Activated naive CD4-positive, alpha-beta T cell treated with anti-CD3 and anti-CD28 coated beads, Interleukin-2, amount 50 U/mL, for 16 hours (primary cell): ENCODE data around the gene CXXC4.

ENCODE experiments used
- DNase-seq: peaks from one replicate; pipeline ENCODE4 v3.0.0-alpha.2; 2020

CXXC4 gene

DNA sequence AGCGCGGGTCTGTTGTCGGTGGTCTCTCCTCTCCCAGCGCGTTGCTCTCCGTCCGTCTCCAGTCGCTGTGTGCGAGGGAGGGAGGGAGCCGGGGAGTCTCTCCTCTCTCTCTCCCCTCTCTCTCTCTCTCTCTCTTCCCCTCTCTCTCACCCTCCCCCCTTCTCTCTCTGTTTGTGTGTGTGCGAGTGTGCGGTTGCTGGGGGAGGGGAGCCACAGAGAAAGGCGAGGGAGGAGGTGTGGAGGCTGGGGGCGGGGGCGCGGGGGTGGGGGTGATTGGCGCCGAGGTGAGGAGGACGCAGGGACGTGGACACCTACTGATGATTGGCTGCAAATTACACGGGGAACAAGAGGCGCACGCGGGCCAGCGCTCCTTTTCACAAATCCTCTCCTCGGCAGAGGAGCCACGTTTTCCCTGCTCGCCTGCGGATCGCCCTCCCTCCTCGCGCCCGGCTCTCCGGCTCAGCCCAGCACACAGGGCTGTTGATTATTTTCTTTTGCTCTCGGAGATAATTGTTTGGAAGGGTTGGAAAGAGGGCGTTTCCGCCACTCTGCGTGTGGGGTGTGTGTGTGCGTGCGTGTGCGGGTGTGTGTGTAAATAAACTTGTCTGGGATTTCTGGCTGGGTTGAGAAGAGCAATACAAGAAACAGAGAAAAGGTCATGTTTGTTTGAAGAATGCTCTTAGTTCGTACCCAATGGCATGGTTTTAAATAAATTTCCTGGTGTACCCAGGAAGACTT is at the start of gene CXXC4:
Gene CXXC4, minus strand, starts transcription at position 73 of the 738 bp plus-strand sequence. CDS start 3,092 bp downstream, outside the sequence.
- no peak for DNase-seq

DNA sequence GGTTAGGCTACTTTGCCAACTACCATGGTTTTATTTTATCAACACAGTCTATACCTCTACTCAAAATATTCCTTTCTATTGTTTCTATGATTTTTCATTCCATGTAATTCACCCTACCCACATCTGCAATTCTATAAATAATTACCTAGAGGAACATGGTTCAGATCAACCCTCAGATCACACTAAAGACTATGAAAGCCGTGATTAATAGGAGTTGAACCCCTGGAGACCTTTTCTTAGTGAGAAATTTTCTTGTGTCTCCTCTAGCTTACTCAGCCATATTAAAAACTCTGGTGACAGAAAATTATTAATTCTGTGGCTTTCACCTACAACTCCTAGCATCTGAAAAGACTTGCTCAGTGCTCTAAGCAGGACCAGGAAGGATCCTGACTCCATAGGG is 38.5 kb upstream of the CXXC4 start:
- no peak for DNase-seq

DNA sequence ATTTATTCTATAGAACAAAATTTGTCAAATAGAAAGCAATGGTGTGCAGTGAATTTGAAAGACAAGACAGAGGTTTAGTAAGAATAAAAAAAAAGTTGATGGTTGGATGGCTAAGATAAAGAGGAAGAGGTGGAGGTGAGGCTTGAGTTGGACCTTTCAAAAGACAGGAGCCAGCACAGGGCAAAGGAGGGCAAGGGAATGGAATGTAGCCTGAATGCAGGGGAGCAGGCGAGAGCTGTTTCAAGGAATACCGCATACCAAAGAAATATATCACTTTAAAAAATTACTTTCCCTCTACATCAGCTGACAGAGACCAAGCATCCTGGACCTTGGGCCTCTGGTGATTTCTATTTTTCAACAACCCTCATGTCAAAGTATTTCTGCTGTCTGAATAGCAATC is 38.0 kb upstream of the CXXC4 start:
- no peak for DNase-seq

DNA sequence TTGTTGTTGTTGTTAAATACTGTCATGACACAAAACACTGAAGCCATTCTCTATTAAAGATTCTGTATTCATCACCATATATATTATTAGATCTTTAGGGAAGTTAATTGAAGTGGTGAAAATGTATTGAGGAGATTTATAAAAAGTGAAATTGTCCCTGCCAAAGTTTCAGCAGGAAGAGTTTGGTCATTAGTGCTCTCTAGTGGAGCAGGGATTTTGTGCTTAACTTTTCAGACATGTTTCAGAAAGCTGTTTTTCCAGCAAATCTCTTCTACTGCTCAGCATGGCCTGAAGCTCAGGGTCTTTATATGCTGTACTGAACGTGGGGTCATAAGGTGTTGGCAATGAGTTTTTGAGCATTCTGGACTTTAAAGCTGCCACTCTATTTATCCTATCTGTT is 36.7 kb upstream of the CXXC4 start:
- no peak for DNase-seq

DNA sequence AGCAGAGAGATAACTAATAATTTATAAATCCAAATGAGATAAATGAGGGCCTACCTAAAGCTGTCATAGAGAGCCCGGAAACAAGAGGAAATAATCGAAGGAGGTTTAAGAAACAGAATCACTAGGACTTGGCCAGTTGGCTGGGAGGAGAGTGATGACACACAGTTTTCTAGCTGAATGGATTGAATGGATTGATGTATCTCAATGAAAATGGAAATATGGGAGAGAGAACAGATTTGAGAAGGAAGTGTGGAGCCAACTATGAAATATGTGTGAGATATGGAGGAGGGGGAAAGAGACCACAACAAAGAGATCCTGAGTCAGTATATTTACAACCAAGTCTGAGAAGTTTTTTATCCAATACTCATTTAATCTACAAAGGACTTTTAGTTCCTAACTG is 35.7 kb upstream of the CXXC4 start:
- no peak for DNase-seq

DNA sequence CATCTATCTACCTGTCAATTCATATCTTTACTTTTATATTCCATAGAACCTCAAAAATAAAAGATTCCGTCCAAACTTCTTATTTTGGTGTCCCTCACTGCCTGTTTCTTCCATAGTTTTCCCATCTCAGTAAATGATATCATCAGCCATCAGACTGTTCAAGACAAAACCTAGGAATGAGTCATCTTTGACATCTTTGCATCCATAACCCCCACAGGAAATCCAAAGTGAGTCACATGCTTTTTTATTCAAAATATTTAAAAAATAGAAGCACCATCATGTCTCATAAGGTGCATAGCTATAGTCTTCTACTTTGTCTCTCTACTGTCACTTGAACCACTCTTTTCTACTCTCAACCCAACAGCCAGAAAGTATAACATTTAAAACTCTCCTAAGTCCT is 29.9 kb upstream of the CXXC4 start:
- no peak for DNase-seq

DNA sequence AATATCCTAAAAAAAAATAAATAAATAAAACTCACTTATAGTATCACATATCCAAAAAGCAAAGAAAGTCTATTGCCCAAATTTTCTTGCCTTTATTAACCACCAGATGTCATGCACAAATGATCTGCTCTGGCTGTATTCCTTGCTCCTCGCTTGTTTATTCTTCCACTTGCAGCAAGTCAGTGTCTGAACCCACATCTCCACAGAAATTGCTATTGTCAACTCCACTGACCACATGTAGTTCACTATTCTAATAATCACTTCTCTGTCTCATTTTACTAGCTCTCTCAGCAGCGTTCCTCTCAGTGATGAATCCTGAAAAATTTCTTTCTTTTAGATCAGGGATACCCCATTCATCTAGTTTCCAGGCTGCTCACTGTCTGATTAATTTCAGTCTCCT is 29.3 kb upstream of the CXXC4 start:
- DNase-seq: no peak

DNA sequence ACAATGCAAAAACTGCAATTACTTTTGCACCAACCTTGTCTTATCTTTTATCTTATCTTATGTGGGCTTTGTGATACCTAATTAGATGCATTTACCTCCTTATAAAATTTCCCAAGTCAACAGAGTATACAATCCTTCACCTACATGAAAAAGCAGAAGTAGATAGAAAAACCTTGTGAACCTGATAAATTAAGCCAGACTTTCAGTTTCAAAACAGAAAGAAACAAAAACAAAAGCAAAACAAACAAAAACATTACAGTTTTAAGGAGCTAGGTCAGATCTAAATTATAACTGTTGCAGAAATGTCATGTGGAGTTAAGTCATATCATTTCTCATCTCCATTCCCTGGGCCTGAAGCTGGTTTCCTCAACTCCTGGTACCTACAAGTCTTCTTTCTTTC is 24.9 kb upstream of the CXXC4 start:
- DNase-seq: no peak

DNA sequence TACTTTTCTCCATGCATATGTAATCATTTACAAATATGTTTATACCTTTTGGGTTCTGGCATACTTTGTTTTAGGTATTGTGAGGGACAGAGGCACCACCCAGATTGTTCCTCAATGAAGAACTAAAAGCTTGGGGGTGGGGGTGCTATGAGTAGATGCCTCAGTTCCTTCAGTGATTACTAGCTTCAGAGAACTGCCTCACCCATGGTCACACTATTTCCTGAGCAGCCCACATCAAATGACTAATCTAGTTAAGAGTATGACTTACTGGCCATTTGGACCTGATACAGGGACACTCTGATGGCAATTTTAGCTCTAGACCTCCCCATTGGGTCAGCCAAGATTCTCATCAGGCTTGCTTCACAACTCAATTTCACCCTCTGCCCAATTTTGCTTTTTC is 22.2 kb upstream of the CXXC4 start:
- DNase-seq: no peak

DNA sequence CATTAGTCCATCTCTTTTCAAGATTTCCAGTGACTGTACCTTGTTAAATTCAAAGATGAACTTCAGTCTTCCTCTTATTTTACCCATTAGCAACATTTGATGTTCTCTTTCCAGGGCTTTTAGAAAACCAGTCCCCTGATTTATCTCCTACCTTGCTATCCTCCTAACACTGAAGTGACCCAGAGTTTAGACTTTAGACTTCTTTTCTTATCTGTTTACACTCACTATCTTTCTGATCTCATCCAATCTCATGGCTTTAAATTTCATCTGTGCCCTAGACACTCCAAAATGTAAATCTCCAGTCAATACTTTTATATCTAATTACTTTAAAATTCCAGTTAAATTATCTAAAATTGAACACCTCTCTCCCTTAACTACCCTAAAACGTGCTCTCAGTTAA is 13.5 kb upstream of the CXXC4 start:
- no peak for DNase-seq

DNA sequence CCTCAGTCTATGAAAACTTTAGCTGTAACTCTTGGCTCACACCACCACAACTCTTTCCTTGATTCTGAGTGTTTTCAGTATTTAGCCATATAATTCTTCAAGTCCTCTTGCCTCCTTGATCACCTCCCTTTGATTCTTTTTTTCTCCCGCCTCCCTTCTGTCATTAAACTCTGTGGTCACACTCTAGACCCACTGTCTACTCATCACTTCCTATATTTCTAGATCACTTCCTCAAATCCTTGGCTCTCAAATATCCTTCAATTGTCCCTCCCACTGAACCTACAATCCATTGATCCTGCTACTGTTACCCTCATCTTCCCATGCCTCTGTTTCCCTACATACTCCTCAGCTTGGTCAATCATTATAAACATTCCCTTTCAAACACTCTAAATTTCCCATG is 12.4 kb upstream of the CXXC4 start:
- DNase-seq: no peak

DNA sequence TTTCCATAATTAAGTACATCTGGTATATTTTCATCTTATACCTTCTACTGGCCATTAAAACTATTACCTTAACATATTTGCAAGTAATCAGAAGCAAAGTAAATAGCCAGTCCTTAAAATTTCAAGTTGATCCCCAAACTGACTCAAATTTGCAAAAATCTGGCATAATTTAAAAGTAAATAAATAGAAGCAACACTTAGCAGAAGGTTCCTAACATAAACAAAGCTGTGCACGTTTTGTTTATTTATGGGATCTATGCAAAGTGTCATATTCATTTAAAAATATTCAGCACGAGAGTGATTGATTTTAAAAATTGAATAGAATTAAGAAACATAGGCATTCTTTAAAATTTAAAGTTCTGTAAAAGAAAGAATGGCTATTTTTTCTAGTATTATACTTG is 9.8 kb upstream of the CXXC4 start:
- no peak for DNase-seq

DNA sequence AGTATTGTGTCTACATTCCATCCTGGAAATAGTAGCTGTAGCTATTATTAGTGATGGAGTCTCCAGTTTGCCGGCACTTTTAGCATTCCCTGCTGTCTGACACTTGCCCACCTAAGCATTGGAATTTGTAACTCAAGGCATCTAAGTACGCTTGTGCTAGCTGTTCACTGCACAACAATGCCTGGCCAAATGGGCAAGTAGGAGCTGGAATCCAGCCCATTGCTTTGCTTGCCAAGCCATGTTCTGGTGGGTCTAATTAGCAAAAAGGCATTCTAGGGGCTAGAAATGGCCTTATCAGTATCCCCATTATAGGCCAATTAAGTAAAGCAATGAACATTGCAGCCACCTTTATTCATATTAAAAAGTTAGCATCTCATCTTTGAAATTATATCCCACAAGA is 7.8 kb upstream of the CXXC4 start:
- DNase-seq: no peak

DNA sequence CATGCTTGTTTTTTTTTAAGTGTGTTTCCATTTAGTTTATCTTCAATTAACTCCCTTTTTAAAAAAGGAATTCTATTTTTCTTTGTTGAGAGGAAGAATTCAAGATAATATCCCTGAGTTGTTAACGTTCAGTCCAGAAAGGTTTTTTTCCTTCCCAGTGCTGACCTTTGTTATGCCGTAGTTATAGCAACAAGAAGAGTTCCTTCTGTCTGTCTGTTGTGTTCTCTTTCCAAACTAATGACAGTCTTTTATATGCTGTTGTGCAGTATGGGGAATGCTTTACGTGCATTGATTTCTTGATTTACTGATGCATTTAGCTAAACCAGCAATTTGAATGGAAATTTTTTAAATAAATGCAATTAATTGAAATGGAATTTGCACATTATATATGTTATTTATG is 6.6 kb upstream of the CXXC4 start:
- DNase-seq: no peak

DNA sequence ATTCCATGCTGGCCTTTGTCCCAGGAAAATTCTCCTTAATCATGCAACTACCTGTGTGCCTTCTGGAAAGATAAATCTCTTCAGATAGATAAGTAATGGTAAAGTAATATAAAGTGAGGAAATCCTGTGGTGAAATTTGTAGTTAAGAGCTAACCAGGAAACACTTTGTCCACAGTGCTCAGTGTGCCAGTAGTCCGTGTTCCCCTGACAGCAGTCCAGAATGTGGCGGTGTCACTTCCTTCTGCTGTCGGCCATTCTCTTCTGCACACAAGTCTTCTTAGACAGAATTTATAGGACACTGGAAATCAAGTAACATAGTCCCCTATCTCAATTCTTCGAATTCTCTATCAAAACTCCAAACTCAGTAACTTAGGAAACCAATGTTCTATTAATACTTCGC is 5.7 kb upstream of the CXXC4 start:
- no peak for DNase-seq

DNA sequence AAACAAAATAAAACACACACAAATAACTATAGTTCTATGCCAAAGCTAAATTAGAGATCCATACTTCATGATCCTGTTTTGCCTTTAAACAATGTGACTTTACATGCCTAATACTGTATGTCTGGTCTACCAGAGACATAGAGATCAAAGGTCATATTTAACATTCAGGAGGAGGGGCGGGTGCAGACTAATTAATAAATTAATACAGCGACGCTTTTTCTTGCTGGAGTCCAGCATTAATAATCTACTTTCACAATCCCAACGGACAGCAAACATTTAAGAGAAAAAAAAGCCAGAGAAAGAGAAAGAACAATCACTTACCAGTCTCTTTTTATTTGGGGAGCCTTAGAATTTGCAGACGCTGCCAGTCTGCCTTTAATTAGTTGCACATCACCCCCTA is 509 bp downstream of the CXXC4 start:
- no peak for DNase-seq

DNA sequence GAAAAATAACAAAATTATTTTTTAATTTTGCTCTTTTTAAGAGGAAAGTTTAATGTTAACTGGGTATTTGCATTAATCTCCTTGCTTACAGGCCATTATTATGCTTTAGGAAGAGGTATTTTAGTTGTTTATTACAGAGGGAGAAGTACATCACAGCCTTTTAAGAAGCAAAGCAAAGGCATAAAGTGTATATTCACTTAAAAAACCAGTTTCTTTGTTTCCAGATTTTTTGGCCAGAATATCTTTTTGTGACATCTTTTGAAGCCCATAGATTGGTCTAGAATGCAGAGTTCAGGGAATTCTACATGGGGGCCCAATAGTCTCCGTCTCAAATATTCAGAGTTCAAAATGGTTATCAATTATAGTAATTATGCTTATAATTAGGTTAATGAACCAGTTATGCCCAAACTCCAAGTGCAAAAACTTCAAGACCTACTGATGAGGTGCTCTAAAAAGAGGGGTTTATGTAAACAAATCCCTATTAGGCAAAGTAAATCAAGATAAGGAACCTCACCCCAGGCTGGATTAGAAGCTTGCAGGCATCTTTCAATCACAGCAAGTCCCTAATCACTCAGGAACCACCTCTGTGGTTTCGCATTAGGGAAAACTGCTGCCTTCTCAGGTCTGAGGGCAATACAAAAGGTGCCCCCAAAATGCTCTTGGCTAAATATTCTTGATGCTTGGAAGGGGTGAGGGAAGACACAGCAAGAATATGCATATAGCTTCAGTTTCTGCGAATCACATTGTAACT is 1.4 kb downstream of the CXXC4 start:
- DNase-seq: no peak

DNA sequence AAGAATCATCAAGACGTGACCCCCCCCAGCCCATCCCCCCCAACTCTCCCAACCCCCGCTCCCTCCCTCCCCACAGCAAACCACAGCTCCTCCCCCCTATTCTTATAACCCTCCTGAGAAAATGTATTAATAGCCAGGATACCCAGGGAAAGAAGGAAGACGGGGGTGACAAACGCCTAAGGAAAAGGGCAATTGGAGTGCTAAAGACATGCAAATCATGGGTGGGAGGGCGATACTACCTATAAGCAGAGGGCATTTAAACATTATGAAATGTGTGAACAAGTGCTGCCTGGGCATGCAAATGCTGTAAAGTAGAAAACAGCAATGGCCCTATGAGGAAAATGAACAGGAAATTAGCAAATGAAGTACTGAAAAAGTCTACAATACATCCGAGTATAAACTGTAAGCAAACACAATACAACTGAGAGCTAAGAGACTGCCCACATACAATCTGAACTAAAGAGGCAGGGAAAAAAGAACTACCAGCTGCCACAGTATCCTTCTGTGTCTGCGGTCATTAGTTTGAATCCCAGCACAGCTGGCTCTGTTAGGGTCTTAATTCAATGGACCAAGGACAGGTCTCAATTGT is 2.4 kb downstream of the CXXC4 start:
- DNase-seq: no peak

DNA sequence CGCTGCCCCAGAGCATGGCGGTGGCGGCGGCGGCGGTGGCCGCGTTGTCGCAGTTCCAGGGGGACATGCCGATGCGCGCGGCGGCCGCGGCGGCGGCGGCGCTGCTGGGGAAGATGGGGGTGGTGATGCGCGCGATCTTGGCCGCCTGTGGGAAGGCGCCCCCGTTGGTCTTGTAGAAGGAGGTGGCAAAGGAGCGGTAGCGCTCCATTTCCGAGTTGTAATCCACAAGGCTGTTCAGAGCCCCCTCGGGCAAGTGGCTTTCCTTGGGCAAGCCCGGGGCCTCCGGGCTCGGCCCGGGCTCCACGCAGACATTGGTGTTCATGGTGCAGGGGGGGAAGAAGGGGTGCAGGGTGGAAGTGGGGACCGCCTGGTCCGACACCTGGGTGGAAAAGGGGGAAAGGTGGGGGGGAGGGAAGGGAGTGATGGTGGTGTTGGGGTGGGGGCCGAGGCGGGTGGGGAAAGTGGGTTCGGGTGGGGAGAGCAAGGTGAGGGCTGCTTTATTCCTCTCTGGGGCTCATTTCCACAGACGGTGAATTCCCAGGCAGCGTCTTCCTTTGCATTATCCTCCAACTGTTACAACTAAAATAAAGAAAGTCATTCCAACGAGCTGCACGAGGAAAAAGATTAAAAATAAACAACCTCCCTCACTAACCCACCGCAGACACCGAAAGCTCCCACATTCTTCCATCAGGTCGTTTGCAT is 3.1 kb downstream of the CXXC4 start:
- DNase-seq: peak; percentile 21

DNA sequence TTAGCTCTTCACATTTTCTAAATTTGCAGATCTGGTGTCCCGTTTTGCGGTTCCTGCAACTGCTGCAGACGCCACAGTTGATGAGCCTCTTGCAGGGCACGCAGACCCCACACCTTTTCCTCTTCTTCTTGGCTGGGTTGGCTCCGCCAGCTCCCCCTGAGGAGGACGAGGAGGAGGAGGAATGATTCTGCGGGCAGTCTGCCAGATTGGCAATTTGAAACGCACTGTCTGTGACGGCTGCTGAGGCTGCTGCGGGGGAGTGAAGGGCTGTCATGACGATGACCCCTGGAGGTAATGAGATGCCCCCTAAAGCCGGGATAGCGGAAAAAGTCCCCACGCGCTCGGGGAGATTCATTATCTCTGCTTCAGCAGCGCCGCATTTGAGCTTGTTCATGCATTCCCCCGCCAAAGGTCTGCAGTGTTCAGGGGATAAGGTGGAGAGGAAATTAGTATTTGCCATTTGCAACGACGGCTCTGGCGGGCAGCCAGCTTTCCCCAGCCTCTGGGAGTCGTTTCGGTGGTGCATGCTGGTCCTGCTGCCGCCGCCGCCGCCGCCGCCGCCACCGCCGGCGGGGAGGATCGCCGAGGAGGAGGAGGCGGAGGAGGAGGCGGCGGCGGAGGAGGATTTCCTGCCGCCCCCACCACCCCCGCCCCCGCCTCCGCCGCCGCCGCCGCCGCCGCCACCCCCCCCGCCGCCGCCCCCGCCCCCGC is 3.8 kb downstream of the CXXC4 start:
- peak; percentile 29 for DNase-seq

DNA sequence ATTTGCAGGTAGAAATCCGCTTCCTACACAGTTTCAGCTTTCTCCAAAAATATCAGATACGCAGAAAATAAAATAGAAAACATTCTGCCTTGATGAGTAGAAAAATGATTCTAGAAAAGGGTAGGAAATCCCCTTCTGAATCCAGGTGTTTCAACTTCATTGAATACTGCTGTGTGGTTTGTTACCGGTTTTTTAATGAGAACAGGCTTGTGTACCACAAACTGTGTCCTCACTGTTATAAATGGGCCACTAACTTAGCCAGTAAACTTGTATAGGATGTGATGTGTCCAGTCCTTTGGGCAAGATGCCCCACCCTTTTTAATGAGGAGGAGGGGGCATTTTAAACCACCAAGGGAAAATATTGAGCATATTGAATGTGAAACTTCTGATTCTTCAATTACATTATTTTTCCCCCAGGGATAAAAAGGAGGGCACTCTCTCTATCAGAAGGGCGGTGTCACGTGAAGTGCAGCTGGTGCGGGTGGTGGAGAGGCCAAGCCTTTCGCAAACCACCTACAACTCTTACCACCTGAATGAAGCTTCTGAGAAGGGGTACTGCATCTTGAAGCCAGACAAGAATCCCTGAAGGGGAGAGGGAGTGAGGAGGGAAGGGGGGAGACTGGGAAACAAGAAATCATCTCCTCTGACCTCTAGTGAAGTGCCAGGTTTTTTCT is 4.5 kb downstream of the CXXC4 start:
- peak; percentile 10 for DNase-seq

DNA sequence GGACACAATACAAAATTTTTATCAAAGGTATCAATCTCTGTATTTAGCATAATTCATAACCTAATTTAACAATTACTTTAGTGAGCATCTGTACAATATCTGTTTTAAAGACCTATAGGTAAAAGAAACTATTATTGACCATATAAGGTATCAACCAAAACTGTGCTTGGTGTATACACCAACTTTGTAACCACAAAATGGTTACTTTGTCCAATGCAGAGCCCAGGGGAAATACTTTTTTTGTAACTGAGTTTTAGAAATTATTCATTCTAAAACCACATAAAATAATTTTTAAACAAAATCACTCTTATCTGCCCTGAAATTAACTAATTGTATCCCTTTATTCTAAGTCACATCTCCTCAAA is 5.0 kb downstream of the CXXC4 start:
- DNase-seq: no peak

DNA sequence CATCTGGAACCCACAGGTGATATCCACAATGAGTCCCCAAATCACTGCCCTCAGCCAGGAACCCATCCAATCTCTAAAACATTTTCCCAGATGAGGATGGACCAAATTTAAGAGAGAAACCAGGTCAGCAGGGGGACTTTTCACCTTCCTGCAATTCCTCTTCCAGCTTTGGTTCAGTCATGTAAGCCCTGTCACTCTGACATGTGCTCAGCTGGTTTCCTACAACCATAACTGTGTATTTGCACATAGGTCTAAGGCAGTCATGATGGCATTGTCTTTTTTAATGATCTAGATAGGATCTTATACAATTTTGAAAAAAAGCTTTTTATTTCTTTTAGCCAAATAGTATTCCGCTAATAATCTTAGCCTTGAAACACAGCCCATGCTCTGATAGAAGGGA is 6.5 kb downstream of the CXXC4 start:
- no peak for DNase-seq
